Measurements from ENCODE around the gene SUMO3.

SUMO3 gene

GRCh38 chr21:44758781-44759627 lies 58.9 kb downstream of the SUMO3 start:
- no peak for DNase-seq

DNA sequence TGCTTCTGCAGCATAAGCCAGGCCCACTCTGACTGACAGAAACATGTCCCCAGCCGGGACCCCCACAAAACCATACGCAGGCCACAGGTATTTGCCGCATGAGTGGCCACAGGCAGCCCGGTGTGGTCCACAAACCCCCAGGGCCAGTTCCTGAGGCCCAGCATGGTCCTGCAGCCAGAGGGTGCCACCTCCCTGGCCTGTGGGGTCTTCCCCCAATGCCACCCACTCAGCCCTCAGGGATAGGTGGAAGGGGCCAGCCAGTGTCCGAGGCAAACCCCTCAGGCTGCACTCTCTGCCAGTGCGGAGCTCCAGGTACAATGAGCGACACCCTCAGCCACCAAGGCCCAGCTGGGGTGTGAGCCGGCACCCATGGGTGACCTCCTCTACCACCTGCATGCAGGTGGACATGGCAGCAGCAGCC lies 59.7 kb downstream of the SUMO3 start:
- DNase-seq = no peak

- no peak for DNase-seq
These were observed 60.1 kb downstream of the SUMO3 start for GRCh38 chr21:44757731-44758130.

DNA sequence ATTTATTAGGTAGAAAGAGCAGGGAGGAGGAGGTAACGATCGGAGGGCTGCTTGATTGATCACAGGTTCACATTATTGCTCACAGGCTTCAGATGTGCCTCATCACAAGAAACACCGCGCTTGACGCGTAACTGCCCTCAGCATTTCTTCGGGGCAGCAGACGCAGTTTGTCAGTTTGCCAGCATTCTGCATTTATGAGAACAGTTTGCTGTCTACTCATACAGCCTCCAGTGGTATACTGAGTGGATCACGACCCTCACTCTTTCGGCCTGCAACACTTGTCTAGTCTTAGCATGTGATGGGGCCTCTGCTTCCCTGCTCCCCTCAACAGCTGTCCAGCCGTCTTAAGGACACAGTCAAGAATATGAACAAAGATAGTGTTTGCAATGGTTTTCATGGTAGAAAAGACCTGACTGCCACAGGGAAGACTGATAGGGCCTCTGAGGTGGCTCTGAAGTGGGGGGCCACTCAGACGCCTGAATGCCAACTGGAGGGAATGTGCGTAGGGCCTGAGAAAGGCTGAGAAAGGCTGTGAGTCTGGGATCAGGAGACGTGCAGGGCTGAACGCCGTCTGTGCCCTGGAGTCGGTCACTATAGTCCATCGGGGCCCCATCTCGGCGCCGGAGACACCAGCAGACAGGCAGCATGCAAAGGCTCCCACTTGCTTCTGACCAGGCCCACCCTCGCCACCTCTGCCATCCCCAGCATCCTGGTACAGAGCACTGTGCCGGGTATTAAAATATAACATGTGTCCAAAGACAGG lies 61.3 kb downstream of the SUMO3 start:
- DNase-seq = no peak
